ENCODE measurements around the gene DNM1L. TPM values are rescaled to one million over a fixed set of nuclear protein-coding genes. Genes with fewer than 3 reads are reported as not detected.
A peak's percentile ranks its signal among the peaks of the same experiment; 100 is the strongest.

DNM1L gene
- polyA plus RNA-seq, 1 experiment: 68.2 TPM

- POLR2A ChIA-PET: interaction anchor here (1.0 to 2.6 kb wide), 2 partner anchors 26 to 1265 kb away, joined by 3 to 28 read pairs; partner anchors contain the start of gene ALG10
- no peak overlapping the region for H3K27ac ChIP-seq (ENCODE audit: low read depth, low read length)
Measured at GRCh38 chr12:32756476-32757066, 77.5 kb downstream of the DNM1L start.

GRCh38 chr12:32757157-32757556 is 78.1 kb downstream of the DNM1L start:
- Histone ChIP-seq H3K27ac (ENCODE audit: low read depth, low read length) (no peak overlapping the region), H3K4me3 (ENCODE audit: low read depth, low read length) (no peak overlapping the region), H3K27me3 (ENCODE audit: control insufficient read depth, insufficient read depth, low read length) (no peaks in the 10 kb centered on the region), H3K9me3 (ENCODE audit: control insufficient read depth, insufficient read depth, low read length) (no peaks in the 10 kb centered on the region)
- TF ChIP-seq CTCF (IDR thresholded peaks at IDR 0.05; ENCODE audit: low read depth, low read length): no peak
- ChIA-PET POLR2A (interaction anchor here (0.6 kb wide), 1 partner anchor 1265 kb away, joined by 3 read pairs; the partner anchor contains the start of gene ALG10), CTCF (interaction anchor here (0.5 to 4.9 kb wide), 7 partner anchors 10 to 1272 kb away, joined by 3 to 174 read pairs (median 9); partner anchors contain the start of gene ALG10)
- DNase-seq (ENCODE audit: low read depth, low spot score): no peak

More at GRCh38 chr12:32756476-32757066, 77.5 kb downstream of the DNM1L start:
- Histone ChIP-seq H3K4me3 (ENCODE audit: low read depth, low read length) (peak overlapping the region; percentile 75; the same call in 1 of the 2 replicates), H3K27me3 (ENCODE audit: control insufficient read depth, insufficient read depth, low read length) (no peaks in the 10 kb centered on the region), H3K9me3 (ENCODE audit: control insufficient read depth, insufficient read depth, low read length) (no peaks in the 10 kb centered on the region)
- DNase-seq (ENCODE audit: low read depth, low spot score): no peak
- no peak for TF ChIP-seq CTCF (IDR thresholded peaks at IDR 0.05; ENCODE audit: low read depth, low read length)
- CTCF ChIA-PET: interaction anchor here (0.6 to 4.9 kb wide), 20 partner anchors 8 to 1283 kb away, joined by 3 to 174 read pairs (median 8); partner anchors contain the start of genes ALG10 and RESF1

GRCh38 chr12:32761716-32762115 is 82.6 kb downstream of the DNM1L start:
- POLR2A ChIA-PET: no interaction called here

GRCh38 chr12:32765906-32766305 is 86.8 kb downstream of the DNM1L start:
- DNase-seq (ENCODE audit: low read depth, low spot score): no peak
- Histone ChIP-seq H3K9me3 (ENCODE audit: control insufficient read depth, insufficient read depth, low read length) (no peaks in the 10 kb centered on the region), H3K27me3 (ENCODE audit: control insufficient read depth, insufficient read depth, low read length) (no peaks in the 10 kb centered on the region), H3K27ac (ENCODE audit: low read depth, low read length) (no peak overlapping the region), H3K4me3 (ENCODE audit: low read depth, low read length) (no peak overlapping the region)
- CTCF ChIA-PET: no interaction called here
- no peak for TF ChIP-seq CTCF (IDR thresholded peaks at IDR 0.05; ENCODE audit: low read depth, low read length)
- POLR2A ChIA-PET: no interaction called here

More at GRCh38 chr12:32761716-32762115, 82.6 kb downstream of the DNM1L start:
- TF ChIP-seq CTCF (IDR thresholded peaks at IDR 0.05; ENCODE audit: low read depth, low read length): no peak
- Histone ChIP-seq H3K4me3 (ENCODE audit: low read depth, low read length) (no peak overlapping the region), H3K27me3 (ENCODE audit: control insufficient read depth, insufficient read depth, low read length) (no peaks in the 10 kb centered on the region), H3K27ac (ENCODE audit: low read depth, low read length) (no peak overlapping the region), H3K9me3 (ENCODE audit: control insufficient read depth, insufficient read depth, low read length) (no peaks in the 10 kb centered on the region)
- DNase-seq (ENCODE audit: low read depth, low spot score): no peak
- CTCF ChIA-PET: interaction anchor here (1.3 to 1.9 kb wide), 2 partner anchors 1259 to 1271 kb away, joined by 3 to 5 read pairs; no protein-coding TSS in a partner anchor

- no peak overlapping the region for H3K27ac ChIP-seq (ENCODE audit: low read depth, low read length)
- CTCF ChIA-PET: no interaction called here
- DNase-seq (ENCODE audit: low read depth, low spot score): no peak
- H3K9me3 ChIP-seq (ENCODE audit: control insufficient read depth, insufficient read depth, low read length): no peaks in the 10 kb centered on the region
- no peak overlapping the region for H3K4me3 ChIP-seq (ENCODE audit: low read depth, low read length)
- TF ChIP-seq CTCF (IDR thresholded peaks at IDR 0.05; ENCODE audit: low read depth, low read length): no peak
- POLR2A ChIA-PET: no interaction called here
- no peaks in the 10 kb centered on the region for H3K27me3 ChIP-seq (ENCODE audit: control insufficient read depth, insufficient read depth, low read length)
Measured at GRCh38 chr12:32768518-32768917, 89.4 kb downstream of the DNM1L start.
